Measurements from ENCODE around the gene PTGFRN. TPM values are rescaled to one million over a fixed set of nuclear protein-coding genes. Genes with fewer than 3 reads are reported as not detected.

Gene PTGFRN
- total and polyA plus RNA-seq, 9 of the 15 experiments (the other 6 are each of a cell fraction or from before 2014, with no cell fraction given): 17.3 to 33.1 (median 25.7) TPM

GRCh38 chr1:116909512-116910378 is at the start of gene PTGFRN (continued):
- TF ChIP-seq MBD1 (CRISPR knock-in tag; IDR thresholded peaks at IDR 0.05) (0 out of 2 replicates have a peak, but pooled peaks have one; percentile 49), CREB3L1 (IDR thresholded peaks at IDR 0.05; ENCODE audit: borderline replicate concordance, low read depth) (no peak), MCM7 (IDR thresholded peaks at IDR 0.05) (no peak), CXXC5 (CRISPR knock-in tag; IDR thresholded peaks at IDR 0.05) (peak; percentile 85), CBFA2T2 (conservative IDR thresholded peaks at IDR 0.05) (no peak), PHF8 (IDR thresholded peaks at IDR 0.05; ENCODE audit: borderline replicate concordance, low read length) (peak; percentile 78; the same call in 1 of the 2 replicates), PHF21A (IDR thresholded peaks at IDR 0.05; ENCODE audit: borderline replicate concordance, low read depth) (0 out of 2 replicates have a peak, but pooled peaks have one; percentile 40), SMARCE1 (IDR thresholded peaks at IDR 0.05) (0 out of 2 replicates have a peak, but pooled peaks have one; percentile 11), ZNF263 (CRISPR knock-in tag; IDR thresholded peaks at IDR 0.05; ENCODE audit: borderline replicate concordance) (peak; percentile 97), HNRNPLL (IDR thresholded peaks at IDR 0.05; ENCODE audit: low read depth, low read length, poor library complexity, severe bottlenecking) (peak; percentile 61), ZBTB1 (CRISPR knock-in tag; IDR thresholded peaks at IDR 0.05; ENCODE audit: borderline replicate concordance, low read depth) (0 out of 2 replicates have a peak, but pooled peaks have one; percentile 17), ZNF830 (CRISPR knock-in tag; IDR thresholded peaks at IDR 0.05) (0 out of 2 replicates have a peak, but pooled peaks have one; percentile 47), ZNF511 (CRISPR knock-in tag; IDR thresholded peaks at IDR 0.05) (peak; percentile 20; the same call in 1 of the 2 replicates), RNF2 (IDR thresholded peaks at IDR 0.05) (peak; percentile 56; the same call in 1 of the 2 replicates), MAZ (CRISPR knock-in tag; conservative IDR thresholded peaks at IDR 0.05 in 1 of 2, IDR thresholded peaks at IDR 0.05 in 1 of 2) (peak; percentile 85 to 90), RBM22 (IDR thresholded peaks at IDR 0.05; ENCODE audit: low read depth, low read length, poor library complexity, severe bottlenecking) (peak; percentile 52), PTTG1 (tag; IDR thresholded peaks at IDR 0.05; ENCODE audit: low read depth) (no peak), ZNF778 (CRISPR knock-in tag; IDR thresholded peaks at IDR 0.05) (no peak), RFX5 (IDR thresholded peaks at IDR 0.05; ENCODE audit: low read depth, low read length) (no peak), BCOR (IDR thresholded peaks at IDR 0.05) (peak; percentile 58; the same call in 1 of the 2 replicates), ZNF584 (CRISPR knock-in tag; IDR thresholded peaks at IDR 0.05; ENCODE audit: low read depth) (no peak), VEZF1 (CRISPR knock-in tag; IDR thresholded peaks at IDR 0.05) (peak; percentile 82), ZBED1 (IDR thresholded peaks at IDR 0.05) (0 out of 2 replicates have a peak, but pooled peaks have one; percentile 28)
